Measurements from ENCODE around the gene GRIN1. TPM values are rescaled to one million over a fixed set of nuclear protein-coding genes. Genes with fewer than 3 reads are reported as not detected.
A peak's percentile ranks its signal among the peaks of the same experiment; 100 is the strongest.

GRIN1 gene
- total and polyA plus RNA-seq, 2 of the 13 experiments (the other 11 are each of a cell fraction or from before 2014, with no cell fraction given): 0.13 TPM; not detected in 1

GRCh38 chr9:137200311-137201204 lies 61.6 kb downstream of the GRIN1 start, which contains the start of gene TPRN (continued):
- peak; percentile 39; the same call in 1 of the 2 replicates for TF ChIP-seq KAT7 (CRISPR knock-in tag; IDR thresholded peaks at IDR 0.05; ENCODE audit: borderline replicate concordance)
- peak; percentile 73; the same call in 1 of the 2 replicates for TF ChIP-seq PCBP1 (IDR thresholded peaks at IDR 0.05; ENCODE audit: borderline replicate concordance, low read depth, low read length)
- 0 out of 2 replicates have a peak, but pooled peaks have one; percentile 39 for TF ChIP-seq SIN3B (IDR thresholded peaks at IDR 0.05; ENCODE audit: low read length)
- TF ChIP-seq RFX1 (IDR thresholded peaks at IDR 0.05): no peak
- no peak; the same call in 1 of the 2 replicates for TF ChIP-seq ZNF124 (CRISPR knock-in tag; IDR thresholded peaks at IDR 0.05)
- no peak for TF ChIP-seq MTA3 (CRISPR knock-in tag; IDR thresholded peaks at IDR 0.05)
- no peak for TF ChIP-seq JUND (CRISPR knock-in tag; IDR thresholded peaks at IDR 0.05)
- peak; percentile 74 for TF ChIP-seq NR2C2 (CRISPR knock-in tag; IDR thresholded peaks at IDR 0.05; ENCODE audit: borderline replicate concordance)
- no peak for TF ChIP-seq ZUFSP (CRISPR knock-in tag; IDR thresholded peaks at IDR 0.05; ENCODE audit: borderline replicate concordance)
- TF ChIP-seq ZNF34 (CRISPR knock-in tag; IDR thresholded peaks at IDR 0.05; ENCODE audit: borderline replicate concordance): 0 out of 2 replicates have a peak, but pooled peaks have one; percentile 28
- TF ChIP-seq CENPX (CRISPR knock-in tag; IDR thresholded peaks at IDR 0.05): no peak
- TF ChIP-seq PLRG1 (conservative IDR thresholded peaks at IDR 0.05): no peak
- TF ChIP-seq ZBTB20 (CRISPR knock-in tag; IDR thresholded peaks at IDR 0.05; ENCODE audit: borderline replicate concordance, low read depth): peak; percentile 24; the same call in 1 of the 2 replicates
- 0 out of 4 replicates have a peak, but pooled peaks of 1 of the 2 experiments have one; percentile 15 for TF ChIP-seq EP300 (IDR thresholded peaks at IDR 0.05; ENCODE audit: low read depth in 2 of 2, low read length in 2 of 2)
- peak; percentile 59; the same call in 1 of the 2 replicates for TF ChIP-seq EP300 (CRISPR knock-in tag; IDR thresholded peaks at IDR 0.05; ENCODE audit: borderline replicate concordance)
- TF ChIP-seq CENPT (CRISPR knock-in tag; IDR thresholded peaks at IDR 0.05; ENCODE audit: low read depth): peak; percentile 48; the same call in 1 of the 2 replicates
- TF ChIP-seq ZNF512B (CRISPR knock-in tag; IDR thresholded peaks at IDR 0.05; ENCODE audit: borderline replicate concordance): no peak
- no peak for TF ChIP-seq ATF7 (IDR thresholded peaks at IDR 0.05)
- no peak for TF ChIP-seq ATF7 (CRISPR knock-in tag; IDR thresholded peaks at IDR 0.05)
- TF ChIP-seq ZNF547 (CRISPR knock-in tag; IDR thresholded peaks at IDR 0.05): peak; percentile 81
- TF ChIP-seq ZNF230 (CRISPR knock-in tag; IDR thresholded peaks at IDR 0.05): 0 out of 2 replicates have a peak, but pooled peaks have one; percentile 71
- TF ChIP-seq BRCA1 (CRISPR knock-in tag; IDR thresholded peaks at IDR 0.05): no peak
- no peak; the same call in 1 of the 2 replicates for TF ChIP-seq MZF1 (CRISPR knock-in tag; IDR thresholded peaks at IDR 0.05; ENCODE audit: borderline replicate concordance)
- no peak for TF ChIP-seq HMGA1 (CRISPR knock-in tag; conservative IDR thresholded peaks at IDR 0.05)
- no peak for TF ChIP-seq ZNF616 (CRISPR knock-in tag; IDR thresholded peaks at IDR 0.05; ENCODE audit: low read depth)
- peak; percentile 88 for TF ChIP-seq HNF4G (IDR thresholded peaks at IDR 0.05; ENCODE audit: borderline replicate concordance, low read depth, low read length)
- TF ChIP-seq HNF4G (CRISPR knock-in tag; IDR thresholded peaks at IDR 0.05; ENCODE audit: borderline replicate concordance, low read depth): peak; percentile 94

All from HepG2 (cell line).